ENCODE measurements around the gene CDR2L. TPM values are rescaled to one million over a fixed set of nuclear protein-coding genes. Genes with fewer than 3 reads are reported as not detected.
"Not testable (repeated sequence)": the region's sequence is repeated elsewhere in the genome, so short reads cannot be mapped to it uniquely, and the experiment has no call there.

Gene CDR2L
- polyA plus RNA-seq, 1 donor, result 6.8 TPM

DNA sequence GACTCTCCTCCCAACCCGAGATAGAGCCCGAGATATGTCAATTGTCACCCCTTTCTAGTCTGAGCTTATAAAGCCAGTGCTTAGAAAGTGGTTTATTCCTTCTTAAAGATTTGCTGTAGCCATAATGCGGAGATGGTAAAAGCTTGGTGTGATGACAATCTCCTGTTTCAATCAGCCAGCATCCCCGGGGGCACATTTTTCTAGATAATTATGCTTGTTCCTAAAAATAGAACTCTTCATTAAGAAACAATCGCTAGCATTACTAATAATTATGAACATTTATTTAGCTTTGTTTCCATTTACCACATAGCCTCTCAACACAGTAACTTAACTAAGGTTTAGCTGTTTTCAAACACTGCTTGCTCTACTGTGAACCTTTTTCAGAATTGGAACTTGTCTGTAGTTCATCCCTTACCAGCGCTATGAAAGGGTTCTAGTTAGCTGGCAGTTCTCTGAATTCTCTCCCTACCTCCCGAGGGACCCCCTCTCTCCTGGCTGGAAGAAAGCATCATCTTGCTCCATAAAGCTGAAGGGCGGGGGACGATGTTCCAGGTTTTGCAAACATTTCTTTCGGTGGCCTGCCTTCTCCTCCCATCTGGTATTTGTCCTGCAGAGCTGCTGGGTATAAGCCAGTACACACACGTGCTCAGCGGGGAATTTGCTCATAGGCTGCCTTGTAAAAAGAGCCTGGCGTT is 24.1 kb downstream of the CDR2L start:
- no peak for DNase-seq (ENCODE audit: low read depth)

DNA sequence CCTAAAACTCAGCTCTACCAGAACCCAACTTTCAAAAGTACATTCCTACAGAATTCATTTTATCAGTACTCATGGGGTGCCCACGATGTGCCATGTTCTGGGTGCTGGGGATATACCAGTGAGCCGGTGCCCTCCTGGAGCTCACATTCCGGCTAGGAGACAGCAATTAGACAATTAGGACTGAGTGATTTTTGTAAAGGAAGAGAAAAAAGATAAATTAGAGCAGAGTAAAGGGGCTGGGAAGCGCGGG is 24.6 kb downstream of the CDR2L start:
- no peak for DNase-seq (ENCODE audit: low read depth)

DNA sequence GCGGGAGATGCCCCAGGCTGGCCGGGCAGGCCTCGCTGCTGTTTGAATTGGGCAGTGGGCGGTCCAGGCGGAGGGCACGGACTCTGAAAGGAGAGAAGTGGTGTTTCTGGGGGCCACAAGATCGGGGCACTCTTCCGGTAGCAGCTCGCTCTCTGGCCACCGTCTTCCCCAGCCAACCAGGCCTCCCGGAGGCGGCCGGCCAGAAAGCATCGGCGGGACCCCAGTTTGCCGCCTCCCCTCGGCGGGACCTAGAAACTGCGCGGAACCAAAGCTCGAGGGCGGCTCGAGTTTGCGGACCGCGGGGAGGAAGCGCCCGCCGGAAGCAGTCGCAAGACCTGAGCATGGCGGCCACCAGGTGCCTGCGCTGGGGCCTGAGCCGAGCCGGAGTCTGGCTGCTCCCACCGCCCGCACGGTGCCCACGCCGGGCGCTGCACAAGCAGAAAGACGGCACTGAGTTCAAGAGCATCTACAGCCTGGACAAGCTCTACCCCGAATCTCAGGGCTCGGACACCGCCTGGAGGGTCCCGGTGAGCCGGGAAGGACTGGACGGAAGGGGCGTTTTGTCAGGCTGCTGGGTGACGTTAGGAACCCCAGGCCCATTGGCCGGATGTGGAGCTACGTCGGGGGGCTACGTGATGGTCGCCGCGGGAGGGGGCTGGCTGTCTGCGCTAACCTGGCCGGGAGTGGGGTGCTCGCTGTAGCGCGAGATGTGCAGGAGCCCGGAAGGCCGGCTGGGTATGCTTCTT is 25.1 kb downstream of the CDR2L start, which contains the start of gene MRPL58:
Gene MRPL58 (plus strand): TSS at position 325 of the 746 bp plus-strand sequence. CDS start 17 bp downstream, at position 342.
- no peak for DNase-seq (ENCODE audit: low read depth)

DNA sequence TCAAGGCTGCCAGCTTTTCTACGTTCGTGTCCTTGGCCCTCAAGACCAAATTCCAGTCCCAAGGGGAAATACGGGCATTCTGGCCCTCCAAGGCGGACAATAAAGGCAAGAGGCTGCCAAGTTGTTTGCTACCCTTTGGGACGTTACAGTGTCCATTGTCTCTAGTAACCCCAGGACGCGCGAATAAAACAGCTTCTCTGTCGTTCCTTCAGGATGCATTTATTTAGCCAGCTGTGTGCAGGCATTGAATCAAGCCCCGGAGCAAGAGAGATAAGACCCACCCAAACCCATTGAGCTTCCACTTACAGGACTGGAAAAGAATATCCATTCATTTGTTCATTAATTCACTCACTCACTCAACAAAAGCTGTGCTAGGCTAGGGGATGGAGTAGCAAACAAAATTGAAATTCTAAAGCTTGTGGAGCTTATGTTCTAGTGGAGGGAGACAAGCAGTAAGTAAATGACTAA is 25.7 kb downstream of the CDR2L start:
- no peak for DNase-seq (ENCODE audit: low read depth)

DNA sequence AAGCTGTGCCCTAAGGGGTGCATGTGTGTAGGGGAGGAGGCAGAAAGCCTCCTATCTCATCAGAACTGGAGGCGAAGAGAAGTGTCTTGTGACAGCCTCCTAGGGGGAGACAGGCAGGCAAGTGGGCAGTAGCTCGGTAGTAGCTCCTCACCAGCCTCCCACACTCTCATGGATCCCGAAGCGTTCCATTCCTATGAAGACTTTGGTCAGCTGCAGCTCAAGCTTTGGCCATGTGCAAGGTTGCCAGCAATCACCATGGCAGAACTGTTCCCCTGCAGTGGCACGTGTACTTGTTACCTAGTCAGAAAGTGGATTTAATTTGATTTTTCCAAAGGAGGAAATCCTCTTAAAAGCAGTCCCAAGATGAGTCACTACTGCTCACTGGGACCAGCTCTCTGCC is 31.7 kb downstream of the CDR2L start:
- DNase-seq (ENCODE audit: low read depth), result no peak

DNA sequence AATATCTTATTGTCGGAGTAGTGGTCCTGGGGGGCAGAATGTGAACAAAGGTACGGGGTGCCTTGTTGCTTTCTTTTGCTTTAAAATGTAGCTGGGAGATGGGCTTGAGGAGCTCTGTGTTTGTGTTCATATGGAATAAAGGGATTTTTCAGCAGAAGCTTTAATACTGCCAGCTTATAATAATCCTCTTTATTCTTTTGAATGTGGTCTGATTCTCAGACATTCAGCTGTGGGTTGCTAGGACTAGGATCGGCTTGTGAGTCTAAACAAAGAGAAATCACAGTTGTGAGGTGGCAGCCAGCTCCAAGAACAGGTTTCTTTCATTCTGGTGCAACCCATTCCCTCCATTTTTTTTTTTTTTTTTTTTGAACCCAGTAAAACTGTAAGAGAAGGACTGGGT is 32.3 kb downstream of the CDR2L start:
- DNase-seq (ENCODE audit: low read depth), result no peak

DNA sequence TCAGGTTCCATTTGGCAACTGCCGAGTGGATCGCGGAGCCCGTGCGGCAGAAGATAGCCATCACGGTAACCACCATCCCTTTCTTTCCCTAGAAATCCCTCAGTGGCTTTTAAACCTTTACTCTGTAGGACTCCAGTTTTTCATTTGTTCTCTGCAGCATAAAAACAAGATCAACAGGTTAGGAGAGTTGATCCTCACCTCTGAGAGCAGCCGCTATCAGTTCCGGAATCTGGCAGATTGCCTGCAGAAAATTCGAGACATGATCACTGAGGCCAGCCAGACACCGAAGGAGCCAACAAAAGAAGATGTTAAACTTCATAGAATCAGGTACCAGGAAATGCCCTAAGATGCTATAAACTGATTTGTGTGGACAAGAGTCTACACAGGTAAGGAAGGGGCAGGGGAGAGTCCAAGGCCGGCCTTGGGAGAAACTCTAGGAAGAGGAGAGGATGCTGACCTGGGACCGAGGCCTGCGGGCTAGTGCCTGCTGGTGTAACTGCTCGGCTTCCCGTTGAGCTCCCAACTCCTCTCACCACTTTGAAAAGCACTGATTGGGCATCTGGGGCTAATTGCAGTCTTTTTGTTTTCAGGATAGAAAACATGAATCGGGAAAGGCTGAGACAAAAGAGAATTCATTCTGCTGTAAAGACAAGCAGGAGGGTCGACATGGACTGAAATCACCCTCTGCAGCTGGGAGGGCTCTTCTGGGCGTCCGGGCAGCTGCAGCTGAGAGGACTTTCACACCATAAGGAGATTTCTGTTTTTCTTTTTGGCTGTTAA is 33.1 kb downstream of the CDR2L start:
- DNase-seq (ENCODE audit: low read depth), result no peak

DNA sequence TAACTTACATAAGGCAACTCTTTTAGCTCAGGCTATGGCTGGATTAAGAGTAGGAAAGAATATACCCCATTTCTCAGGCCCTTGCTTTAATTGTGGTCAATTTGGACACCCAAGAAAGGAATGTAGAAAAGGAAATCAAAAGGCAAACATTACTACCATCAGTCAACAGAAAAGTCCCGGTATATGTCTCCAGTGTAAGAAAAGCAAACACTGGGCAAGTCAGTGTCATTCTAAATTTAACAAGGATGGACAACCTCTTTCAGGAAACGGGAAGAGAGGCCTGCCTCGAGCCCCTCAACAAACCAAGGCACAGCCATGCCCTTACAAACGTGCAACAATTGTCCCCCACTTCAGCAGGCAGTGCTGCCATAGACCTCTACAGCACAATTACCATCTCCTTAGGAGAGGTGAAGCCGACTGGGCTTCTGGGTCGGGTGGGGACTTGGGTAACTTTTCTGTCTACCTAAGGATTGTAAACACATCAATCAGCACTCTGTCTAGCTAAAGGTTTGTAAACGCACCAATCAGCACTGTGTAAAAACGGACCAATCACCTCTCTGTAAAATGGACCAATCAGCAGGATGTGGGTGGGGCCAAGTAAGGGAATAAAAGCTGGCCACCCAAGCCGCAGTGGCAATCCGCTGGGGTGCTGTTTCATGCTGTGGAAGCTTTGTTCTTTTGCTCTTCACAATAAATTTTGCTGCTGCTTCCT is 37.4 kb downstream of the CDR2L start:
- no peak for DNase-seq (ENCODE audit: low read depth)

DNA sequence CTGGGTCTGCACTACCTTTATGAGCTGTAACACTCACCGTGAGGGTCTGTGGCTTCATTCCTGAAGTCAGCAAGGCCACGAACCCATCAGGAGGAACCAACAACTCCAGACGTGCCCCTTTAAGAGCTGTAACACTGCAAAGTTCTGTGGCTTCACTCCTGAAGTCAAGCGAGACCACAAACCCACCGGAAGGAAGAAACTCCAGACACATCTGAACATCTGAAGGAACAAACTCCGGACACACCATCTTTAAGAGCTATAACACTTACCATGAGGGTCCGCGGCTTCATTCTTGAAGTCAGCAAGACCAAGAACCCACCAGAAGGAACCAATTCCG is 37.9 kb downstream of the CDR2L start:
- not testable (repeated sequence) for DNase-seq (ENCODE audit: low read depth)

DNA sequence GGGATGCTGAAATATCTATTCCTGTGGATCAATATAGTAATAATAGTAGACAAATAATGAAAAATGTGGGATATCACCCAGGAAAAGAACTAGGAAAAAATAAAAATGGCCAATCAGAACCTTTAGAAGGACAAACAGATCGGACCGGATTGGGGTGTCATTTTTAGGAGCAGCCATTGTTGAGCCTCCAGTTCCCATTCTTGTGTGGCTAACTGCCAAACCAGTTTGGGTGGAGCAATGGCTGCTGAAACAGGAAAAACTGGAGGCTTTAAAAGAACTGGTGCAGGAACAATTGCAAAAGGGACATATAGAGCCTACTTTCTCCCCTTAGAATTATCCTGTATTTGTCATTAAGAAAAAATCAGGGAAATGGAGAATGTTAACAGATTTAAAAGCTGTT is 39.2 kb downstream of the CDR2L start:
- not testable (repeated sequence) for DNase-seq (ENCODE audit: low read depth)

DNA sequence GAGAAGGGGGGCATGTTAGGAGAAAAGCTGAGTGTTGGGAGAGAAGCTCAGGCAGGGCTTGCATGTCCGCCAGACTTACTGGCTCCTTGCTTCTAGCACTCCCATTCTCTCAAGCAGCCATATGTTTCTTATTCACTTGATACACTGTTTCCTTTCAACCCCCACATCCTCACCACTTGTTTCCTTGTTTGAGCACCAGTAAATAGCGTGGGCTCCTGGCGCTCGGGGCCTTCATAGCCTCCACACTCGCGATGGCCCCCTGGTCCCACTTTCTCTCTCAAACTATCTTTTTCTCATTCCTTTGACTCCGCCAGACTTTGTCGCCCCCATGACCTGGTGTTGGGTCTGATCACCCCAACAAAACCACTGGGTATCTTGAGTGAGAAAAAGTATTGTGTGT is 42.7 kb downstream of the CDR2L start:
- no peak for DNase-seq (ENCODE audit: low read depth)

DNA sequence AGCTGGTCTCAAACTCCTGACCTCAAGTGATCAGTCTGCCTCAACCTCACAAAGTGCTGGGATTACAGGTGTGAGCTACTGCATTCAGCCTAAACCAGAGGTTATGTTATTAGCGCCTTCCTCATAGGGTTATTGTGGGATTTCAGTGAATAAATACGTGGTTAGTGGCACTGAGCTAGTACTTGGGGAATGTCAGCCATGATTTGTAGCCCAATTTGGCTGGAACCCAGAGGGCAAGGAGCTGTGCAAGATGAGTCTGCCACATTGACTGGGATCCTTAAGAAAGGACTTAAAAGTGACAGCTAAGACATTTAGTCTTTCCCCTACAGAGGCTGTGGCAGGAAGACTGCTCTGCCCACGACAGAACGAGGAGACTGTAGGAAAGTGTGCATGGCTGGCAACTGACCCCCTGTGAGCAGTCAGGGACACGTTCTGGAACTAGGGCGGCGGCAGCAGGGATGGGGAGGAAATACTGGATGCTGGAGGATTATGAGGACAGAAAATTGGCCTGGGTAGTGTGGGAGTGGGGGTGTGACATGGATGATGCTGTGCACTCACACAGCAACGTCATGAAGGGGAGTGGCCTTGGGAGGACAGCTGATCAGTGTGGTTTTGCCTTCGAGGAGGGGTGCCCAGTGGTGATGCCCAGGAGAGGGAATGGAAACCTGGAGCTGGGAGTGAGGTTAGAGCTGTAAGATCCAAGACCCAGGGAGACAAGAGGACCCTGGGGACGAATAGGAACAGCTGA is 44.7 kb downstream of the CDR2L start:
- no peak for DNase-seq (ENCODE audit: low read depth)

DNA sequence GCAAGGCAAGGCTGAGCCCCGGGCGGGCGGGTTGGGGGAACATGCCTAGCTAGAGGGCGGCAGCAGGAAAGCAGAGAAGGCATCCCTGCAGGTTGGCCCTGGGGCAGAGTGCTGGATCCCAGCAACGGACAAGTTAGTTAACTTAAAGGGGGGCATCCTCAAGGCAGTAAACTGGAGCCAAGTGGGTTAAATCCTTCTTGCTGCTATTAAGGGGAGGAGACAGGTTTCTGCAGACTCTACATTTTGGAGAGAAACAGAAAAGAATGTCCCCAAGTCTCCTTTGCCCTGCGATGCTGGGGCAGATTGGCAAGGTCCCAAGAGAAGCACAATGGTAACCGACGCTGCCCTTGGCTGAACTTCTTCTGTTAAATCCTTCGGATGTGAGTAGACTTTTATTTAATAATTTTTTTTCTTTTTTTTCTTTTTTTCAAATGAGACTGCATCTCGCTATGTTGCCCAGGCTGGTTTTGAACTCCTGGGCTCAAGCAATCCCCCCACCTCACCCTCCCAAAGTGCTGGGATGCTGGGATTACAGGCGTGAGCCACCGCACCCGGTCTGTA is 45.4 kb downstream of the CDR2L start:
- DNase-seq (ENCODE audit: low read depth), result no peak

DNA sequence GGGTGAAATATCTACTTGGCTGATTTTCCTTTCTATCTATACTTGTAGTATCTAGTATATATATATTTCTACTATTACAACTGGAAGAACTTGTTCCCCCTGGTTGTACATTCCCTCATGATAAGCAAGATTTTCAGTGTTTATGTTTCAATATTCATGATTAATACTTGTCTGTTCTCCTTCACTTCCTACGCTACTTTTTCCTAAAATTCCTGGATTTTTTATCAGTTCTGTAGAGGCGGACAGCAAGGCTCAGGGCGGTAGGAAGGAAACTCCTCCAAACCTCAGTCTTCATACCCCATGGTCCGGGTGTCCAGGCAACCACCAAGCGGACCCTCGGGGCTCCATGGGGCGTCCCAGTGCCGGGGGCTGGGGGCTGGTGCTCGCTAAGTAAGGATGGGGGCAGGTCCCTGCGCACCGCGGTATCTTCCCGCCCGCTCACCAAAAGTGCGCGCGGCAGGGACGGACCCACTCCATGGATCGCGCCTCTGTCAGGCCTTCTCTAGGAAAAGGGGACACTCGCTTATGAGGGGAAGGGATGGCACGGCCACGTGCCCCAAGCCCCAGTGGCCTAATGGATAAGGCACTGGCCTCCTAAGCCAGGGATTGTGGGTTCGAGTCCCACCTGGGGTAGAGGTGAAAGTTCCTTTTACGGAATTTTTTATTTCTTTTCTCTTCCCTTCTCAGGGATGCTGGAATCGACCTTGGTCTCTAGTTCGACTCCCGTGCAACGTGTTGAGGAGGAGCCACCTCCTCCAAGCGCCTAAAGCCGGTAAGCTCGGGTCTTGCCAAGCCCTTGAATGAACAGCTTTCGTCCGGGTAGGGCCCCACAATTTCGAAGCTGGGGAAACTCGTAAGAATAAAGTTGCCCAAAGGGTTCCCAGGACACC is 46.2 kb downstream of the CDR2L start:
- peak; percentile 92 for DNase-seq (ENCODE audit: low read depth)

DNA sequence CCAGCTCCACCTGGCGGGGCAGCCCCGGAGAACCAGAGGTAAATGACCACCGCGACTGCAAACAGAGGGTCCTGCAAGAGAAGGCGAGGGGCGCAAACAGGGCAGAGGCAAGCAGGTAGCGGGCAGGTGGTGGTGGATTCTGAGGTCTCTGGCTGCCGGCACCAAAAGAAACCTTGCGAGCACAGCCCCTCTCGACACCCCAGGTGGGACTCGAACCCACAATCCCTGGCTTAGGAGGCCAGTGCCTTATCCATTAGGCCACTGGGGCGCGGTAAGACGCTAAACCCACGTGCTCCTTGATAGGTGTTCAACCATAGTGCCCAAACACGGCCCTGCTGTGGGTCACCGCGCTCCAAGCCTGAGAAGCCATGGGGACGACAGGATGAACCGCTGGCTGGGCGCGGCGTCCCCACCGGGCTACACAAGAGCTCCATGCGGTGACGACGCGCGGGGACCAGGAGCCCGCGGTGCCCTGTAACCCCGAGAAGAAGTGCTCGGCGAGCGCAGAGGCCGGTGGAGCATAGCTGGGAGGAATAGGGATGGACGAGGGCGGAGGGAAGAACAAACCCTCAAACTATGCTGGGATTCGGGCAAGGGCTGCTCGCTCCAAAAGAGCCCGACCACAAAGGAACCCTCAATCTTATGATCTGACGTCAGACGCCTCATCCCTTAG is 46.9 kb downstream of the CDR2L start:
- DNase-seq (ENCODE audit: low read depth), result no peak

DNA sequence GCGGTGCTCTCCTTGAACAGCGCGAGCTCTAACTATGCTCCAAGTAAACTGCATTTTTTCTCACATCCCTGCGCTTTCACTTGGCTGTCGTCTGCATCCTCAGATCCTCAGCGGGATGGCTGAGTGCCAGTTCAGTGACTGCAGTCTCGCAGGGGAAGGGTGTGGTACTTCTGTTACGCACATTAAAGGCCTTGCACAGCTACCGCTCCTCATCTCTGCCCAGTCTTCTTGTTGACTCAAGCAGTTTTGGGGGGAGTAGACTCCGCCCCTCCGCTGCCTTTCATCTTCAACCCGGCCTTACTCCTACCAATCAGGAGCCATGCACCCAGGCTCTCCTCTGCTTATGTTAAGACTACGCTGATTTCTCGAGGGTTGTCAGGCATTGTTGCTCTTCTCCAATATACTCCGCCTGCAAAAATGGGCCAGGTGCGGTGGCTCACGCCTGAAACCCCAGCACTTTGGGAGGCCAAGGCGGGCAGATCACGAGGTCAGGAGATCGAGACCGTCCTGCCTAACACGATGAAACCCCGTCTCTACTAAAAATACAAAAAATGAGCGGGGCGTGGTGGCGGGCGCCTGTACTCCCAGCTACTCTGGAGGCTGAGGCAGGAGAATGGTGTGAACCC is 49.3 kb downstream of the CDR2L start:
- DNase-seq (ENCODE audit: low read depth), result no peak

DNA sequence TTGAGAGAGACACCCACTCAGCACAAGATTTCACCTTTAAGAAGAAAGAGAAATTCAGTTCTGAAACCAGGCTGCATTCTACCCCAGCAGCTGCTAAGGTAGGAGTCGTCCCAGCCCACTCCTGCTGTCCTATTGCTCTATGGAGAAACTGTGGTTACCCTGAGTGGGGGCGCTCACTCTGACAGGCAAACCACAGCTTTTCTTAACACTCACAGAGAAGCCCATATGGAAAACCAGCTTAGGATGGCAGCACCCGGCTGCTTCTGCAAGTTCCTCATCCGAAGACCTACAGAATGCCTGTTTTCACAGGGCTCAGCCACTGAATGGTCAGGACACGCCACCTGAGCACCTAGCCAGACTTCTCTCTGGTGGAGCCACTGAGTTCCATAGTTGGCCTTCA is 51.8 kb downstream of the CDR2L start:
- no peak for DNase-seq (ENCODE audit: low read depth)

DNA sequence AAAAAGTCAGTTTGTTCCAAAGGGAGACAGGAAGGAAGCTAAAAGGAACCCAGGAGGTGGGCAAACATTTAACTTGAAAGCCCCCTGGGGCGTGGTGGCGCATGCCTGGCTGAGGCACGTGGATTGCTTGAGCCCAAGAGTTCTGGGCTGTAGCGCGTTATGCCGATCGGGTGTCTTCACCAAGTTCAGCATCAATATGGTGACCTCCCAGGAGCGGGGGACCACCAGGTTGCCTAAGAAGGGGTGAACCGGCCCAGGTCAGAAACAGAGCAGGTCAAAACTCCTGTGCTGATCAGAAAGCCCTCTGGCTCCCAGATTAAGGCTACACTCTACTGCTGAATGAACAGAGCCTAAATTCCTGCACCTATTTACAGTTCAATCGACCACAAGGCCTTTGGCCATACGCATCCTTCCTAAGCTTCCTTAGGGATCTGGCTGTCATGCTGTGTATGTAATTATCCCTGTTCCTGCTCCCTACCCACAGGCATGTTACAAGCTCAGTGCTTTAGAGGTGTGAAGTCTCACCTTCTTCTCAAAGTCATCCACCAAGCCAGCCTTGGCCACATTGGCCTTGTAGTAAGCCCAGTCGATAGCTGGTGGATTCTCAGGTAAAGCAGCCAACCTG is 54.3 kb downstream of the CDR2L start:
- no peak for DNase-seq (ENCODE audit: low read depth)

DNA sequence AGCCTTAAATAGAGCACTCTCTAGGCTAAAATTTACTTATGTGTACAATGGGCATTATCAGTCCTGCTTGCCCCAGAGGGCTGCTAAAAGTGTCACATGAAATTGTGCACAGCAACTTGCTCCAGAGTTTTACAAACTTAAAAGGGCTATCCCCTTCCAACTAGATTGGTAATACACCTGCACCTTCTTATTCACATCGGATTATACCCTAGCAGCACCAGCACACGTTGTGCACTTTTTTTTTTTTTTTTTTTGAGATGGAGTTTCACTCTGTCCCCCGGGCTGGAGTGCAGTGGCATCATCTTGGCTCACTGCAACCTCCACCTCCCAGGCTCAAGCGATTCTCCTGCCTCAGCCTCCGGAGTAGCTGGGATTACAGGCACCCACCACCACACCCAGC is 56.4 kb downstream of the CDR2L start:
- DNase-seq (ENCODE audit: low read depth), result not testable (repeated sequence)
